ENCODE measurements around the gene ZC3H18.

- TF ChIP-seq CTCF (conservative IDR thresholded peaks at IDR 0.05; ENCODE audit: low read depth, low read length) (no peak), EZH2 (IDR thresholded peaks at IDR 0.05; ENCODE audit: low read length, unreplicated experiment) (no peak), EZH2phosphoT487 (IDR thresholded peaks at IDR 0.05; ENCODE audit: borderline replicate concordance, low read length) (no peak)
Observed at GRCh38 chr16:88645941-88646340, 75.7 kb downstream of the ZC3H18 start.
